Stimulated activated CD4-positive, alpha-beta T cell treated with anti-CD3 and anti-CD28 coated beads, Interleukin-2, amount 100 ng/mL, for 48 hours (primary cell): ENCODE data around the gene C9orf152.

Source experiments
- DNase-seq, 2 donors: peaks; one replicate each; pipeline ENCODE4 v3.0.0-alpha.2; 2020

Gene C9orf152

GRCh38 chr9:110179734-110180133 lies 28.2 kb downstream of the C9orf152 start:
- DNase-seq: no peak

DNA sequence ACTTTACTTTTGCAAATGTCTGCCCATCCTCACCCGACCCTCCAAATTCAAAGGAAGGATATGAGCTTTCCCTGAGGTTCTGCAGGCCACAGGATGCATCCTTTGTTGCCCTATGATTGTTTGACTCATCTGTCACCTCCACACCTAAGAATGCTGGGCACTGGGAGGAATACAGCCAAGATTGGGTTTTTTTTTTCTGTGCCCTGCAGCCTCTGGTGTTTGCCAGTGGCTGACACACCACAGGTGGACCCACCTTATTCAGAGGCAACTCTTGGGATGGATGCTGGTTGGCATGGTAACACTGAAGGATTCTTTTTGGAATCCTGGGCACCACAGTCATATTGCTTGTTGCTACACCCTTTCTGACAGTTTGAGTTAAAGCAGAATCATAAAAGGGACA lies 29.7 kb downstream of the C9orf152 start:
- no peak for DNase-seq

- no peak for DNase-seq
These were observed 32.5 kb downstream of the C9orf152 start for GRCh38 chr9:110175275-110175968.

DNA sequence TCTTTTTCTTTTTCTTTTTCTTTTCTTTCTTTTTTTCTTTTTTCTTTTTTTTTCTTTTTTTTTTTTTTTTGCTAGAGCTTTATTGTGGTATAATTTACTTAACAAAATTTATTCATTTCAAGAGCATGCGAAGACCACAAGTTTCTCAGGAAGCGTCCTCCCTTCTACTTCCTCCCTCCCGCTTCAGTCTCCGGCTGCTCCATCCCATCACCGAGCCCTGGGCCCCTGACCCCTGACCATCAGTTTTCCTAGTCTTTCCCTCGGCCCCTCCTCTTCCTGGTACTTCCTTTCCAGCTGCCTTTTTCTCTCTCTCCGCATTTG lies 34.7 kb downstream of the C9orf152 start:
- no peak for DNase-seq

GRCh38 chr9:110170357-110171257 lies 37.4 kb downstream of the C9orf152 start:
- DNase-seq: no peak

GRCh38 chr9:110168486-110168885 lies 39.5 kb downstream of the C9orf152 start:
- no peak for DNase-seq

DNA sequence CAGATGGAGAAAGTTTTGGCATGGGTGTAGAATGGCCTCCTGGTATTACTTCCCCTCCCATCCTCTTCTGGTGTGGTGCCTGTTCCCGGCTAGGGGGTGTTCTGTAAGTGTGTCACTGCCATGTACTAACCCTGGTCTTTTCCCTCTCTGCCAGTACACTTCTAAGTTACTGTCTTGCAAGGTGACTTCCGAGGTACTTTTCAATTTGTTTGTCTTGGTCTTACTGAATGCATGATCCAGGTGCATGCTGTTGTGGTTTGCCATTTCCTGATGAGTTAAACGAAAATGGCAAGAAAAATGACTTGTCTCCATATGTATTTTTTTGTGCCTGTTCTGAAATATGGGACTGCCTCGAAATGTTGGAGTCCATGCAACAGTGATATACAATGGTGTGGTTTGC lies 46.0 kb downstream of the C9orf152 start:
- no peak for DNase-seq

- no peak for DNase-seq
These were observed 47.3 kb downstream of the C9orf152 start for GRCh38 chr9:110160685-110161084.

- no peak for DNase-seq
These were observed 47.8 kb downstream of the C9orf152 start for GRCh38 chr9:110160123-110160522.

DNA sequence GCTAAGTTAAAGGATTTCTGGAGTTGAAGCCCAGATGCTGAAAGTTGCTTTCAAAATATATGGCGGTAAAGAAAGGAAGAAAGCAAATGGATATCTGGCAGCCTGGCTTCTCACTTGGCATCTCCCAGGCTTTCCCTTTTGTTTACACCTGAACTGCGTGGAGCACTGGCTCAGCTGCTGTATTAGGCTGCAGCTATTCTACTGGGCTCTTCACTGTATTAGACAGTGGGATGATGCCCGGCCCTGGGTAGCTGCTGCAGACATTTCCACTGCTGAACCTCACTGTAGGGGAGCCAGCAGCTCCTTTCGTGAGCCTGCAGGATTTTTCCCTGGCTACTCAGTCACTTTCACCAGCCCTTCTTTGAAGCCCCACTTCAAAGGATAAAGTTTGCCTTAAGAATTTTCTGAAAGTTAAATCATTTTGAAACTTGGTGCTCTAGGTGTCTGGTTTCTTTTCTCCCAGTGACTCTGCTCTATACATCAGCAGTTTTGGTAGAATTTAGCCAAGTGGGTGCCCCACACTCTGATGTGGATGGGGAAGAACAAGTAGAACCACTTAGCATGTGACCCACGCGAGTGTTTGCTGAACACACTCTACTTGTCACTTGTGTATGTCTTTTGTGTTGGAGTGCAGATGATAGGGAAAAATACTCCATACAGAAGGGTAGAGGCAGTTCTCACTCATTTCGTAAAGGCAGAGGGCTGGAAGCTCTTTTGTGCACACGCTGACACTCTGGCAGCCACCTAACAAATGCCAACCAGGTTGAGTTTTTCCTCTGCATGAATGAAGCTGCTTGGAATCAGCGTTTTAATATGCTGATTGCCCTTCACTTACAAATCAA lies 49.9 kb downstream of the C9orf152 start:
- no peak for DNase-seq

DNA sequence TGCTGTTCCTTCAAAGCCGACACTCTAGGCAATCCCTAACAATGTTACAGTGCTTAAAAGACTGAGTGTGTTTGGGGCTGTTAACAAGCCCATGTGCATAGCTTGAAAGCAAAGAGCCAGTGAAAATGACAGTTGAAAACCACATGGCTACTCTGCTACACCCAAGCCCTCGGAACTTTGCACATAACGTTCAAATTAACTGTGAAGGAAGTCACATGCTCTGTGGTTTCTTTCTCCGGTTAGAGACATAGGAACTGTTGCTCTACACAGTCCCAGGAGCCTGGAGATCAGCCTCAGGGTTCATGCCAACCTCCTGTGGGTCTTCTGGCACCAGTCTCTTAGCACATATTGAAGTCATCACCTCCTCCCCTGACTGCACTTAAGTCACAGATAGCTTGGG lies 51.1 kb downstream of the C9orf152 start:
- no peak for DNase-seq

DNA sequence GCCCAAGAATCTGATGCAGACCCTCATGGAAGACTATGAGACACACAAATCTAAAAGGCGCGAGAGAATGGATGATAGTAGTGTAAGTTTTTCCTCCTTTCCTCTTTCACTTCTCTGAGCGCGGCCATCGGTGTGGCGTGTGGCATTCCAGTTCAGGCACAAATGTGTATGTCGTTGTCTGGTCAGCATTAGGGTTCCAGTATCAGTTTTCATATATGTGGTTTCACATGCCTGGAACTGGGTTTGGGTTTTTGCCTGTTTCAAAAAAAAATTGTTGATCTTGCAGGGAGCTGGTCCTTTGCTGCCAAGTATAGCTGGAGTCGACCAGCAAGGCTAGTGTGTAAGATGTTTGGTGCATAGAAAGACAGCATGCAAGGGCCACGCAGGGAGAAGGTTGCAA lies 51.5 kb downstream of the C9orf152 start:
- DNase-seq: no peak

GRCh38 chr9:110155751-110156150 lies 52.2 kb downstream of the C9orf152 start:
- no peak for DNase-seq

- no peak for DNase-seq
These were observed 54.5 kb downstream of the C9orf152 start for GRCh38 chr9:110153431-110153830.

DNA sequence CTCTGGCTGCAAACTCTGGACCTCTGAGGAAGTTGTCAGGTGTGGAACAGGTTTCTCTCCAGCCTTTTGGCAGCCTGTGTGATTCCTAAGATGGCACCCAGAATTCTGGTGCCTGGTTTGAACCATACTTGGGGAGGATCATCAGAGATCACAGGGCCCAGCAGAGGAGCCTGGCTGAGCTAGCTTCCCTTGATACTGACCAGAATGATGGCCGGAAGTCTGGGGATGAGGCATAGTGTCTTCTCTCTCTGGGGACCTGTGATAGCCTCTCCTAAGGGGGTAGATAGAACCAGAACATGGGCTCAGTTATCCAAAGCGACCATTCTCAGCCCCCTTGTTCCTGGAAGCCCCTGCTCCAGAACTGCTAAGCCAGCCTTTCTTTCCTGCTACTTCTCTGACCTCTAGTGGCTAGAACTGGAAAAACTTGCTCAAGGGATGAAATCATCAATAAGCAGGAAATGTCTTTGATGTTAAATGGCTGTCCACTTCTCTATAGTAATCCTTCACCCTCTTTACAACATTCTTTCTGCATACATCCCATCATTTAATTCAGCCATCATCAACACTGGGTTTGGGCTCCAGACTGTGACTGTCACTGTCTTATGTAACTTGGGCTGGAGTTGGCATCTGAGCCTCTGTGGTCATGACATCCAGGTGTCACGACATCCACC lies 55.1 kb downstream of the C9orf152 start:
- no peak for DNase-seq
